IMR-90 (cell line): ENCODE measurements around the gene MAPKAPK5. TPM values are rescaled to one million over a fixed set of nuclear protein-coding genes. Genes with fewer than 3 reads are reported as not detected.

Experiments used
- ATAC-seq: fragments of 200-7000 bp; cut with Tn5 transposase; 2 replicates; pipeline ENCODE4 v1.9.1; 2020; ENCODE audit warnings: low read depth, mild to moderate bottlenecking, moderate library complexity
- BruUV-seq: library from RNA; stranded (reverse); fragments of 400-500 nt; replicated peaks from 2 replicates; lab custom pipeline; 2021; lab: Mats Ljungman, UMichigan
- CTCF ChIA-PET: fragments of 300-600 bp; formaldehyde crosslinking; extraction: SDS; loops from one replicate; lab custom pipeline; 2021; ENCODE audit warnings: antibody characterized with exemption; lab: Yijun Ruan, JAX
- POLR2A ChIA-PET: fragments of 300-600 bp; sonication (Branson Sonifier 250); formaldehyde crosslinking; loops from one replicate; lab custom pipeline; 2022; ENCODE audit warnings: antibody characterized with exemption; ENCODE audit not compliant: unreplicated experiment; lab: Charles Lee
- DNase-seq: peaks from one replicate; pipeline ENCODE4 v3.0.0; 2013
- H2AFZ ChIP-seq: replicated peaks from 2 replicates; pipeline ENCODE3; 2013; ENCODE audit warnings: low read length, mild to moderate bottlenecking; ENCODE audit not compliant: poor library complexity
- H2AK5ac ChIP-seq: 2 replicates; pipeline ENCODE4 v1.6.1; 2013; ENCODE audit warnings: low read depth, low read length, inconsistent platforms
- H2AK9ac ChIP-seq: replicated peaks from 2 replicates; pipeline ENCODE3; 2013; ENCODE audit warnings: mild to moderate bottlenecking, low read depth, low read length, moderate library complexity; ENCODE audit not compliant: poor library complexity
- H2BK120ac ChIP-seq: 2 replicates; pipeline ENCODE4 v1.6.1; 2013; ENCODE audit warnings: low read depth, low read length, inconsistent platforms
- H2BK15ac ChIP-seq: 3 replicates; pipeline ENCODE4 v1.6.1; 2013; ENCODE audit warnings: low read depth, low read length, inconsistent platforms
- H2BK20ac ChIP-seq: 2 replicates; pipeline ENCODE4 v1.6.1; 2013; ENCODE audit warnings: low read depth, mild to moderate bottlenecking, inconsistent platforms, low read length, moderate library complexity
- H2BK5ac ChIP-seq: 2 replicates; pipeline ENCODE4 v1.6.1; 2013; ENCODE audit warnings: mild to moderate bottlenecking, low read depth, low read length, inconsistent platforms; ENCODE audit not compliant: poor library complexity, severe bottlenecking
- H3K14ac ChIP-seq: replicated peaks from 2 replicates; pipeline ENCODE4 v1.6.1; 2013; ENCODE audit warnings: low read depth, low read length, inconsistent platforms
- H3K18ac ChIP-seq: 2 replicates; pipeline ENCODE4 v1.6.1; 2013; ENCODE audit warnings: low read depth, low read length, control low read depth
- H3K23ac ChIP-seq: 2 replicates; pipeline ENCODE4 v1.6.1; 2013; ENCODE audit warnings: low read depth, low read length, inconsistent platforms
- H3K27ac ChIP-seq: 2 replicates; pipeline ENCODE4 v1.5.1; 2013; ENCODE audit warnings: mild to moderate bottlenecking, control low read depth, low read length; ENCODE audit not compliant: insufficient read depth
- H3K27me3 ChIP-seq: 2 replicates; pipeline ENCODE4 v1.6.1; 2013; ENCODE audit warnings: low read length; ENCODE audit not compliant: control insufficient read depth, insufficient read depth
- H3K36me3 ChIP-seq: 2 replicates; pipeline ENCODE4 v1.6.1; 2013; ENCODE audit warnings: low read length, mixed read lengths; ENCODE audit not compliant: control insufficient read depth, insufficient read depth
- H3K4ac ChIP-seq: 2 replicates; pipeline ENCODE4 v1.6.1; 2013; ENCODE audit warnings: low read depth, low read length, inconsistent platforms
- H3K4me1 ChIP-seq: 2 replicates; pipeline ENCODE4 v1.6.1; 2013; ENCODE audit warnings: low read length, mixed read lengths; ENCODE audit not compliant: control insufficient read depth, insufficient read depth
- H3K4me2 ChIP-seq: 2 replicates; pipeline ENCODE4 v1.6.1; 2013; ENCODE audit warnings: low read depth, mild to moderate bottlenecking, control low read depth, low read length, moderate library complexity
- H3K4me3 ChIP-seq: 2 replicates; pipeline ENCODE4 v1.5.1; 2013; ENCODE audit warnings: low read depth, mild to moderate bottlenecking, control low read depth, low read length, moderate library complexity; ENCODE audit not compliant: insufficient read depth
- H3K56ac ChIP-seq: 2 replicates; pipeline ENCODE4 v1.6.1; 2013; ENCODE audit warnings: low read length, inconsistent platforms; ENCODE audit not compliant: insufficient read depth; ENCODE audit errors: extremely low read depth
- H3K79me1 ChIP-seq, 2 experiments: 2 replicates each; pipeline ENCODE4 v1.6.1; 2013; ENCODE audit warnings: low read length in 2 of 2, inconsistent platforms in 1 of 2, low read depth in 1 of 2
- H3K9ac ChIP-seq: 2 replicates; pipeline ENCODE4 v1.6.1; 2013; ENCODE audit warnings: low read depth, low read length, control low read depth
- H3K9me1 ChIP-seq: 2 replicates; pipeline ENCODE4 v1.6.1; 2013; ENCODE audit warnings: low read length, inconsistent platforms; ENCODE audit not compliant: insufficient read depth
- H3K9me3 ChIP-seq: 2 replicates; pipeline ENCODE4 v1.6.1; 2013; ENCODE audit warnings: low read length; ENCODE audit not compliant: control insufficient read depth, insufficient read depth
- H4K20me1 ChIP-seq: 2 replicates; pipeline ENCODE4 v1.6.1; 2013; ENCODE audit warnings: low read length, inconsistent platforms; ENCODE audit not compliant: insufficient read depth
- H4K5ac ChIP-seq: 2 replicates; pipeline ENCODE4 v1.6.1; 2013; ENCODE audit warnings: mild to moderate bottlenecking, low read depth, low read length, control low read depth
- H4K8ac ChIP-seq, 2 experiments: 2 replicates each; pipeline ENCODE4 v1.6.1; 2013; ENCODE audit warnings: low read depth in 2 of 2, low read length in 2 of 2, control low read depth in 1 of 2, inconsistent platforms in 1 of 2
- H4K91ac ChIP-seq: 2 replicates; pipeline ENCODE4 v1.6.1; 2013; ENCODE audit warnings: low read depth, low read length, inconsistent platforms; ENCODE audit not compliant: insufficient read depth
- BHLHE40 ChIP-seq: fragments of 150-350 bp; IDR thresholded peaks from 2 replicates; pipeline ENCODE4 v1.6.1; 2016; ENCODE audit warnings: mild to moderate bottlenecking, low read depth, low read length
- CEBPB ChIP-seq: IDR thresholded peaks from 2 replicates; pipeline ENCODE4 v1.6.1; 2012; ENCODE audit warnings: low read depth, low read length, improper control_type of control experiment
- CHD1 ChIP-seq: IDR thresholded peaks from 2 replicates; pipeline ENCODE4 v1.6.1; 2012; ENCODE audit warnings: low read depth, low read length, improper control_type of control experiment
- CTCF ChIP-seq: conservative IDR thresholded peaks from 2 replicates; pipeline ENCODE4 v1.5.1; 2012; ENCODE audit warnings: mild to moderate bottlenecking, low read depth, low read length, improper control_type of control experiment
- ELK1 ChIP-seq: fragments of 150-350 bp; IDR thresholded peaks from 2 replicates; pipeline ENCODE4 v1.6.1; 2016; ENCODE audit warnings: low read depth, mild to moderate bottlenecking, low read length, moderate library complexity, borderline replicate concordance
- FOS ChIP-seq: fragments of 150-350 bp; IDR thresholded peaks from 2 replicates; pipeline ENCODE4 v1.6.1; 2016; ENCODE audit warnings: low read depth, low read length
- MAFK ChIP-seq: IDR thresholded peaks from 2 replicates; pipeline ENCODE4 v1.6.1; 2012; ENCODE audit warnings: low read depth, low read length, improper control_type of control experiment
- MAZ ChIP-seq: IDR thresholded peaks from 2 replicates; pipeline ENCODE4 v1.6.1; 2012; ENCODE audit warnings: low read depth, mild to moderate bottlenecking, low read length, improper control_type of control experiment, moderate library complexity, borderline replicate concordance
- MXI1 ChIP-seq: IDR thresholded peaks from 2 replicates; pipeline ENCODE4 v1.6.1; 2012; ENCODE audit warnings: low read depth, mild to moderate bottlenecking, low read length, moderate library complexity, borderline replicate concordance
- NFE2L2 ChIP-seq: fragments of 150-350 bp; IDR thresholded peaks from 2 replicates; pipeline ENCODE4 v1.6.1; 2016; ENCODE audit warnings: low read depth, mild to moderate bottlenecking, low read length
- POLR2A ChIP-seq: IDR thresholded peaks from 2 replicates; pipeline ENCODE4 v1.6.1; 2012; ENCODE audit warnings: mild to moderate bottlenecking, low read depth, low read length
- RAD21 ChIP-seq: IDR thresholded peaks from 2 replicates; pipeline ENCODE4 v1.6.1; 2012; ENCODE audit warnings: low read length, improper control_type of control experiment
- RCOR1 ChIP-seq: IDR thresholded peaks from 2 replicates; pipeline ENCODE4 v1.6.1; 2012; ENCODE audit warnings: mild to moderate bottlenecking, low read length, improper control_type of control experiment; ENCODE audit not compliant: insufficient replicate concordance
- RFX5 ChIP-seq: IDR thresholded peaks from 2 replicates; pipeline ENCODE4 v1.8.0; 2012; ENCODE audit warnings: low read depth, mild to moderate bottlenecking, low read length, moderate library complexity
- USF2 ChIP-seq: fragments of 150-350 bp; IDR thresholded peaks from 2 replicates; pipeline ENCODE4 v1.6.1; 2017; ENCODE audit warnings: mild to moderate bottlenecking, antibody characterized with exemption, low read length, low read depth
- WGBS, 2 experiments: methylation state at CpG; one replicate each; pipeline versions ENCODE4 v1.1.5 to v1.1.7; 2013; ENCODE audit warnings: missing lambda C conversion rate in 2 of 2; ENCODE audit not compliant: insufficient read length in 1 of 2; ENCODE audit errors: extremely low coverage in 2 of 2; 5-methylcytosine and 5-hydroxymethylcytosine counted together
- dilution Hi-C: fragments of 300-500 bp; cut with HindIII; formaldehyde crosslinking; loops from one replicate; pipeline ENCODE4 v1.14.3; 2018; ENCODE audit warnings: low sequenced_read_pairs; ENCODE audit not compliant: unreplicated experiment
- in situ Hi-C: fragments of 300-500 bp; cut with MboI; formaldehyde crosslinking; loops from 3 replicates; pipeline ENCODE4 v1.14.3; 2019; ENCODE audit warnings: low sequenced_read_pairs, inconsistent platforms, mixed read lengths
- intact Hi-C: fragments of 100-400 bp; cut with micrococcal nuclease; formaldehyde crosslinking; loops from 2 replicates; pipeline ENCODE4 v1.10.0; 2022
- polyA plus RNA-seq, 3 experiments: library from polyadenylated mRNA; depleted of rRNA; stranded (reverse); fragments of >200 nt; gene quantifications; 2 replicates each; pipeline ENCODE4 v1.2.3, GENCODE V29; 2012; ENCODE audit warnings: low replicate concordance in 1 of 3
- total RNA-seq: library from RNA; depleted of rRNA; stranded (reverse); fragments of >200 nt; gene quantifications from 2 replicates; pipeline ENCODE4 v1.2.3, GENCODE V29; 2012

MAPKAPK5 gene
- total and polyA plus RNA-seq, 2 of the 4 experiments (the other 2 are of a cell fraction), result 35.0 to 44.6 TPM

- Histone ChIP-seq H2AK9ac (no peak overlapping the region), H2BK20ac (no peak overlapping the region), H3K79me1 (peaks cover 4 to 11% of the 10 kb centered on the region in 2 experiments), H2AK5ac (no peak overlapping the region), H3K27ac (no peak overlapping the region), H3K18ac (no peak overlapping the region), H2BK5ac (no peak overlapping the region), H3K4ac (no peak overlapping the region), H3K23ac (no peak overlapping the region), H3K14ac (no peak overlapping the region), H2BK120ac (no peak overlapping the region), H3K9me3 (no peaks in the 10 kb centered on the region), H2AFZ (no peak overlapping the region), H4K20me1 (peaks cover 4% of the 10 kb centered on the region), H2BK15ac (no peak overlapping the region), H4K5ac (no peak overlapping the region), H3K27me3 (no peaks in the 10 kb centered on the region), H3K9ac (no peak overlapping the region), H3K4me3 (no peak overlapping the region), H4K91ac (no peak overlapping the region), H4K8ac (no peak overlapping the region), H3K4me1 (no peaks in the 10 kb centered on the region), H3K9me1 (peaks cover 3% of the 10 kb centered on the region; the same call in 1 of the 2 replicates), H3K4me2 (no peak overlapping the region), H3K36me3 (peaks cover 33% of the 10 kb centered on the region), H3K56ac (no peak overlapping the region)
- dilution Hi-C loops (no loop called here), in situ Hi-C loops (no loop called here), intact Hi-C loops (no loop called here)
- no TSS peak for BruUV-seq
- ChIA-PET POLR2A (no interaction called here), CTCF (interaction anchor here (0.6 to 0.7 kb wide), 2 partner anchors 296 to 376 kb away, joined by 3 to 4 read pairs; no protein-coding TSS in a partner anchor)
- no CpG with 5 or more reads among the region's 2 CpGs for WGBS, 2 experiments
- ATAC-seq, result no peak
- DNase-seq, result no peak
- TF ChIP-seq RAD21 (no peak), RCOR1 (no peak), CEBPB (no peak), NFE2L2 (no peak), MAZ (no peak), USF2 (no peak), CTCF (no peak), RFX5 (no peak), ELK1 (no peak), MXI1 (no peak), POLR2A (no peak), CHD1 (no peak), BHLHE40 (no peak), MAFK (no peak), FOS (no peak)
Observed at GRCh38 chr12:111868676-111869588, 26.9 kb downstream of the MAPKAPK5 start.
